Measurements from ENCODE around the gene LRRK1.

The LRRK1 gene

DNA sequence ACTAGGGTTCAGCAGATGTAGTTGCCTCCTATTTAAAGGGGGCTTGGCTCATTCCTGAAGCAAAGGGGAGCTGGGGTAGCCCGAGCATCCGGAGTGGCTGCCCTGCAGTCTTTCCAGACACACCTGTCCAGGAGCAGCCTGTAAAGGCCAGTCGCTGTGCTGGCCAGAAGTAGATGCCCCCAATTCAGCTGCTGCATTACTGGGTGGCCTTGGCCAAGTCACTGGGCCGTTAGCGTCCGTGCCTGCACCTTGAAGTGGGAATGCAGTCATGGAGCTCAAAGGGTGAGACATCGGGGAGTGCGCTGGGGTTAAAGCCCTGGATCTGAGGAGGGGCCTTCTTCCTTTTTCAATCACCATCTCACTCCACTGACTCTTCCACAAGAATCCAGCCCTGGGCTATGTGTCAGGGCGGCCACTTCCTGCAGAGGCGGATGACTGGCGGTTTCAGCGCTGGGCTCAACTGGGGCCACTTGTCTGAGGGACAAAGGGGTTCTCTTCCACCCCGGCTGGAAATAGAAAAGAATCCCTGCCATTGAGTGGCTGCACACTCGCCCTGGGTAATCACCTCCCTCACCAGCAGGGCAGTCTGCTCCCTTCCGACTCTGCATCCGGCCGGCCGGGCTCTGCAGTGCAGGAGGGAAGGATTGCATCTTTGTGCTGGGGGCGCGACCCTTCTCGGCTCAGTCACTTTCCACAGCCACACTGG is 27.7 kb upstream of the LRRK1 start:
- no peak for FAIRE-seq

DNA sequence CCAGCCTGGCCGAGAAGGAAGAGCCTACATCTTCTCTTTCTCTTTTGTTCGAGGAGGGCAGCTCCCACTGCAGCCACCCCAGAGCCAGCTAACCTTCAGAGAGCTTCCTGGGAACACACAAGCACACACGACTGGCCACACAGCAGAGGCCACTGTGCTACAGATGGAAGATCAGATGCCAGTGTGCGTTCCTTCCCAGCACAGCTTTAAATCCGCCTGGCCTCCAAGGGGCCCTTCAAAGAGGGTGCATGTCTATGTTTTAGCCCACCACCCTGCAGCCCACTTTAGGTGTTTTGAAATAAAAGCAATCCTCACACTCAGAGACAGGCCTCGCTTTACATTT is 27.2 kb upstream of the LRRK1 start:
- no peak for FAIRE-seq

DNA sequence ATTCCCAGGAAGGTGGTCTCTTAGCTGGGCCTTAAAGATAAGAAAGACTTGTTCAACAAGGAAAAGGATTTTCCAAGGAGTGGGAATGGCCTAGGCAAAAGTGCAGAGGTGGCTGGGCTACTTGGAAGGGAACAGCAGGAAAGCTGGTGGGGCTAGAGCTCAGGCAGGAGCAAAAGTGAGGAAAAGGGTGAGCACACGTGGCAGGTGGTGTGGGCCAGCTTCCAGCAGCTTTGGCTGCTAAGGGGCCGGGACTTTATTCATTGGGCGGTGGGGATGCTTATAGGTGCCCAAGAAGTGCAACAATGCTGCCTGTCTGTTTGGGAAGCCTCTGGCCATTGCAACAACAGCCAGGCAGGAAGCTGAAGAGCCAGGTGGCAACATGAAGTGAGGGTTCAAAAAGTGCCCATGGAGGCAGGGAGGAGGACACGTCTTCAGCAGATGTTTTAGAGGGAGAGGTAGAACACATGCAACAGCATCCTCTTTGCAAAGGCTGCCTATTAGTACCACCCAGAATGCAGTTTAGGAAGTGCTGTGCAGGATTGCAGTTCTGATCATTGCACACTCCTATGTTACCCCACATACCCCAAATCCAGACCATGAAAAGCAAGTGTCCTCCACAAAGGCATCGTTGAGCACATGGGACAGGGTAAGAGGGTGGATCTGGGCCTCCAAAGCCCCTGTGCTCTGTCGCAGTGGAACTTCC is 25.7 kb upstream of the LRRK1 start:
- no peak for FAIRE-seq

DNA sequence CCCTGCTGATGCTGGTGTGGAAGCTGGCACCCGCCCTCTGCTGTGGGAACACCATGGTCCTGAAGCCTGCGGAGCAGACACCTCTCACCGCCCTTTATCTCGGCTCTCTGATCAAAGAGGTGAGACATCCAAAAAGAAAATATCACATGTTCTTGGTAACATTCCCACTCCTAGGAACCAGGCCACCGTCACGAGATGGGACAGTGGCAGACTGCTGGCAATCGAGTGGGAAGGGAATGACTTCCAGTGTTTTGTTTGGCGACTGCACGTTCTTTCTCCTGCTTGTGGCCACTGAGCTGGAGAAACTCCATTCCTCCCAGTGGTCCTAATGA is 25.2 kb upstream of the LRRK1 start:
- no peak for FAIRE-seq

DNA sequence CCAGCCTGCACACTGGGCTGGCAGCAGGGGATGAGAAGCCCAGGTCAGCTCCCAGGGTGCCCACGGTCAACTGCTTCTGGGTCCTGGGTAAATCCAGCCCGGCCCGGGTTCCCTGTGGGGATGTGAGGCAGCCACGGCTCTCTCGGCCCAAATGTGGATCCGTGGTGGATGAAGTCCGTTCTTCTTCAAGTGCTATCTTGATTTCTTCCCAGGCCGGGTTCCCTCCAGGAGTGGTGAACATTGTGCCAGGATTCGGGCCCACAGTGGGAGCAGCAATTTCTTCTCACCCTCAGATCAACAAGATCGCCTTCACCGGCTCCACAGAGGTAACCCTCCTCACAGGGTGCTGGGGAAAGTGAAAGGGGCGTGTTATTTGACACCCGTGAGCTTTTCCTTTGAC is 23.4 kb upstream of the LRRK1 start:
- FAIRE-seq = no peak

DNA sequence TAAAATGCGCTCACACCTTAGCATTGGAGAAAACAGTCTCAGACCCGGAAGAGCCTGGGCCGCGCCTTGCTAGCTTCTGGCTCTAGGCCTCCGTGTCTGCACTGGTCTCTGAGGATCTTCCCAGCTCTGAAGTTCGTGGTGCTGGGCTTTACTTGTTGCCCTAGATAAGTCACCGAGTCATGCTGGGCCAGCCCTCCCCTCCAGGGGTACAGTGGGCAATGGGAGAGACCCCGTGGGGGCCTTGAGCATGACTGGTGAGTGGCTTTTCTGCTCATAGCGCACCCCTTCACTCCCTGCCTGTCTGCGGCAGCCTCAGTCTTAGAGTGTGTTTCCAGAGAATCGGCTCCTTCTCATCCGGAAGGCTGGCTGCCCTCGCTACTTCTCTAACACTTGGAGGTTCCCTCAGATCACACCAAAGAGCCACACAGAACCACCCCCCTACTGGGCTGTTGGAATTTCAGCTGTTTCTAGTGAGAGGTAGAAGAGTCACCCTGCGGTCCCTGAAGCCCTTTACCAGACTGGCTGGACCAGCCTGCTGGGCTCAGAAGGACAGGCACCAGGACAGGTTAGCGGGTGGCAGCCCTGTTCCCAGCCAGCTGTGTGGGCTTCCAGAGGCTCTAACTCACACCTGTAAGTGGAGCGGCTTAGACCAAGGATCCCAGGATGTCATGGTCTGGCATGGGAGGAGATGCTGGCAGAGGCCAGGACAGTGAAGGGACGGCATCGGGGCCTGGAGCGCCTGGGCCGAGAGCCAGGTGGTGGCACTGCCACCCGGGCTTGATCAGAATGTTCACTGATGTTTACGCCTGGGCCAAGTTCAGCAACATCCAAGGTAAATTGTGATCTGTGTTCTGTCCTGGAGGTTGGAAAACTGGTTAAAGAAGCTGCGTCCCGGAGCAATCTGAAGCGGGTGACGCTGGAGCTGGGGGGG is 21.7 kb upstream of the LRRK1 start:
- no peak for FAIRE-seq

DNA sequence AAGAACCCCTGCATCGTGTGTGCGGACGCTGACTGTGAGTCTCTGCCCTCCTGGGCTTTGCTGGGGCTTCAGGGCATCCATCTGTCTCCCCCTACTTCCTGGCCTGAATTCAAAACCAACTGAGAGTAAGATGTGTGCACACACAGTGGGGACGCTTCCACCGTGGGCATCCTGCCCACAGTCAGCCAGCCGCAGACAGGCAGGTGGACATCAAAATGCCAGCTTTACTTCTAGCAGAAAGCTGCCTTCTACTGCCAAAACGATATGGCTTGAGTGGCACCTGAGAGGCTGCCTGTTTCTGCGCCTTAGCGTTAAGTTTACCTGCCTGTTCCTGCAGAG is 21.0 kb upstream of the LRRK1 start:
- FAIRE-seq = no peak

DNA sequence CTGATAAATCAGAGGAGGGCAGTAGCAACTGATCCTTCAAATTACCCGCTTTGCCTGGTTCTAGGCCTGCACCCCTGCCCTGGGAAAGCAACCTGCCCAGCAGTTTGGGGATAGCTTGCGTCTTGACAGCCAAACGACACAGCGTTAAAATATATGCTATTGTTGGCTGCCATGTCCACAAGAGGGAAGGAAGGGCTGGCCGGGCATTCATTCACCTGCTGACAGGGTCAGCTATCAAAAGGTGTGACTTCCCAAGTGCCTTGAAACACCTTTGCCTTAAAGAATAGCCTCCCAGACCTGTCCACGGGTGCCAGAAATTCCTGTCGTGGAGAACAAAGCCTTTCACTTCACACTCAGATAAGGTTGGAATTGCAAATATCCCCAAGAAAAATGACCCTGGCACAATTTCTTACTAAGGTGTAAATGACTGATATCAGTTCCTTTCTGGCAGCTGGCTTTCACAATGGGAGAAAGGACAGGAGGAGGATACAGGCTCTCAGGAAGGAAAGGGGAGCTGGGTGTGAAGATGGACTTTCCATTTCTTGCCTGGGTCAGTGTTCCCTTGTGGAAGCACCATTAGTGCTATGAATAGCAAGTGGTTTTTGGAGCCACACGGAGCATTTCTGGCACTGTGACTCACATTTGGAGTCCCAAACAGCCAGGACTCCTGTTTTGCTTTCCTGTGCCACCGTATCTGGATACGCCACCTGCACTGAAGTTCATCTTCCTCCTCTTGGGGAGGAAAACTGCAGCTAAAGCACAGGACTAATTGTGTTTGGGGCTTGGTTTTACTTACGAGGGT is 20.3 kb upstream of the LRRK1 start:
- FAIRE-seq = no peak

DNA sequence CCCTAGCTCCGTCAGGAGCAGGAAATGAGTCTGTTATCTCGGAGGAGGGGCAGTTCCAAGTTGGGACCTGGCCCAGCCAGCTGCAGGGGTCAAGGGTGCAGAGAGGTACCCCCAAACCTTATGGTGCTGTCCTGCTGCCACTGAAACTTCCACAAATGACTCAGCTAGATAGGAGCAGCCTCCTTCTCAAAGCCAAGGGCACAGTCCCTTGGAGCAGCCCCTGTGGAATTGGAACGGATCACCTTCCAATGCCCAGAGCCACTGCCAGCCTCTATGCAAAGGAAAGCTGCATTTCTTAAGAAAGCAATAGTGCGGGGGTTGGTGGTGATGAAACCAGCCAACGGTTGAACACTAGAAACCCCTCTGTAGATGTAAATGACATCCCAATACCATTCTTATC is 19.6 kb upstream of the LRRK1 start:
- FAIRE-seq = no peak

DNA sequence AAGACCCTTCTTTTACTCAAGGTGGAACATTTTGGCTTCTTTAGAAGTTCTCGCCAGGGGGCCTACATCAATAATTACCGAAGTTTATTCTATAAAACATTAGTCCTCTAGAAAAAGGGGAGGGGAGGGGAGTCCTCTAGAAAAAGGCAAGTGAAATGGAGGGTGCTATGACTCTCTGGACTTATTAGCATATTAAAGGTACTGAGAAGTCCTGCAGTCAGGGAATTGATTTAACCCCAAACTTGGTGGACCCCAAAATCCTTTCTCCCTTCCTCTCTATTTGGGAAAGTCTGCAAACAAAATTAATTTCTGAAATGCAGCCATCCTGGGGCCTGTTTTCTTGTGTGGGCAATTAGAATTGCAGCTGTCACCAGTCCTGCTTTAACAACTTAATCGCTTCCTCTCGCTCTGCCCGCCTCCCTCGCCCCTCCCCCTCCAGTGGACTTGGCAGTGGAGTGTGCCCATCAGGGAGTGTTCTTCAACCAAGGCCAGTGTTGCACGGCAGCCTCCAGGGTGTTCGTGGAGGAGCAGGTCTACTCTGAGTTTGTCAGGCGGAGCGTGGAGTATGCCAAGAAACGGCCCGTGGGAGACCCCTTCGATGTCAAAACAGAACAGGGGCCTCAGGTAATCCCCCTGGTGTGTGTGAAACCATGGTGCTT is 18.9 kb upstream of the LRRK1 start:
- no peak for FAIRE-seq

DNA sequence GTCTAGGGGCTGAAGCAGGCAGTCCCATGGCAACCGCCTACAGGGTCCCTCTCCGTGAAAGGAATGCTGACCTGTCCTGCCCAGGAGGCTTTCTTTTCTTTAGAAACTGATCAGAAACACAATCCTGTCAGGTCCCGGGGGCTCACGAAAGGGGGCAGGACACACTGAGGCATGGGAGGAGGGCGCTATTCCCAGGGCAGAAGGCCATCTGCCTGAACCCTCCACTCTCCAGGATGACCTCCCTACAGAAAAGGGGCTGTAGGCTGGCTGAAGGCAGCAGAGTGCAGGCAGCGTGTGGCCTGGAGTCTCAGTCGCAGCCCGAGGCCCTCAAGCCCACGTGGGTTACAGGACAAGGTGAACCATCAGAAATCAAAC is 18.4 kb upstream of the LRRK1 start:
- FAIRE-seq = no peak

DNA sequence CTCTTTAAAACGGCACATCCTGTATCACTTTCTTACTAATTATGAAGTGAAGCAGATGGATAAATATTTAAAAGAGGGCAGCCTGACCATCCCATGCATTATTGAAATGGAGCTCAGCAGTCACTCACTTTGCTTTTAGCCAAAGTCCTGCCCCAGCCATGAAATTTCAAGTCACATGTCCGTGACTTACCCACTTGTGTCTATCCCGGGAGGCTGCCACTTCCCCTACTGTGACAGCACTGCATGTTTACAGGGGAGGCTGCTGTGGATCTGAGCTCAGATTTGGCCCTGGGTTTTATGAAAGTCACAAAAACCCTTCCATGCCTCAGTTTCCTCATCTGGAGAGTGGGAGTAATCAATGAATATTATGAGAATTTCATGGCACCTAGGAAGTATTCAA is 17.9 kb upstream of the LRRK1 start:
- FAIRE-seq = no peak

DNA sequence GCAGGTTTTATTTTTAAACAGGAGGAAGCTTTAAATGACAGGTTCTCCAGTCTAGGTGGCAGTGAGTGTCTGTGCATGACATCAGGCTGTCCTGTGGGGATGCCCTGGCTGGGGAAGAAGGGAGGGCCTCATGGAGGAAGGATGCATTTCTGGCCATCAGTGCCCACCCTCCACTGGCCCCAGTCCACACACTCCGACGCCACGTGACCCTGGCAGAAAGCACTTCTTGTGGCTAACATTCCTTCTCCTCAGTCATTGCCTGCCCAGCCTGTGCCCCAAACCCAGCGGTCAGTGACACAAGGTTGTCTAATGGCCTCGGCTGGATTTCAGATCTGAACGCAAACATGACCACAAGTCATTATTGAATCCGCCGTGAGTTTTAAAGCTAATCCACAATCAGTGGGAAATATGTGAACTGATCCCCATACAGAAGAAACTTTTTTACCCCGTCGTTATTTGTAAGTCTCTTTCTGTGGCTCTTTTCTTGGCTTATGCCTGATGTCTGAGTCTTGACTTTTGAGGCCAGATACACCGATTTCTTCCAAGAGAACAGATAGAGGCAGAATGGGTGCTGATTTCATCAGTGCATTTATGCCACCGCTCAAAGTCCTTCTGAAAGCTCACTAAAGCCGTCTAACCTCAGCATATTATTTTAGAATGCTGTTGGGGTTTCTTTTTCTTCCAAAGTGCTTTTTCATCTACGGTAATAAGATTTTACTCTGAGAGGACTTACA is 17.3 kb upstream of the LRRK1 start:
- no peak for FAIRE-seq

DNA sequence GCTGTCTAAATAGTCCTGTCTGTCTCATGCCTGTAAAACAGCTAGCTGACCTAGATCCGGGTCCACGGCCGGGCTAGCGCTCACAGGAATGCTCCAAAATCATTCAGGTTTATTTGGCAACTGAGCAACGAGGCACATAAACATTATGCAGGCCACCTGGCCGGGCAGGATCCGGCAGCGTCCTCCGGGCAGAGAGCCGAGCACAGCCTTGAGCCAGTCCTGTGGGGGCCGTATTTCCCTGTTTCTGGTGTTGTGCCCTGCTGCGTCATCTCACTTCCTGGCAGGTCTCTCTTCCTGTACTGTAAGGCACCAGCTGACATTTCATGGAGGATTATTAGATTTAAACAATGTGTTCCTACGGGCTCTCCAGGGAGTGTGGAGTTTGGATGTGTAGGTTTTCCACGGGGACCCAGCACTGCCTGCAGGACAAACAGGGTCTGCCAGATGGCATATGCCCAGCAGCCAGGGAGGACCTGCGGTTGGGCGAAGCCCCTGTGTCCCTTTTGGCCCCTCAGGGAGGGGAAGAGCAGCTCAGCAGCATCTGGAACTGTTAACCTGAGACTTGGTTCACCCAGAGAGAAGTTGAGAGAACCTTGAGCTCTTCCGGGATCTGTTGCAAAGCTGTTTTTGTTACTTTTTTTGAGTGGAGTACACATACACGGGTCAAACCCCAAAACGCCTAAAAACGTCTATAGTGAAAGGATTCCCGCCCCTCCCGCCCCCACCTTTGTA is 16.6 kb upstream of the LRRK1 start:
- no peak for FAIRE-seq

DNA sequence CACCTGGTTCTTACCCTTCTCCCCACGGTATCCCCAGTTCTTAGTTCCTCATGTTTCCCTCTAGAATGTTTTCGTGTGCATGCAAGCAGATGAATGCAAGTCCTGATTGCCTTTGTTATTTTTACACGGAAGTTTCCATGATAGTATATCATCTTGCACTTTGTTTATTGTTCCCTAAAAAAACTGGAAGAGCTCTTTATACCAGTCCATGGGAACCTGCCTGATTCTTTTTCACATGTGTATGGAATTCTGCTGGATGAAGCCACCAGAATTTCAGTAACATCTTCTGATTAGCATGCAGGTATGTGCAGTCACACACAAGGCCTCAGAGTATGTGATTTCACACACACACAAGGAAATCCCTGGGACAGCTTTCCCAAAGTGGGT is 16.0 kb upstream of the LRRK1 start:
- no peak for FAIRE-seq

DNA sequence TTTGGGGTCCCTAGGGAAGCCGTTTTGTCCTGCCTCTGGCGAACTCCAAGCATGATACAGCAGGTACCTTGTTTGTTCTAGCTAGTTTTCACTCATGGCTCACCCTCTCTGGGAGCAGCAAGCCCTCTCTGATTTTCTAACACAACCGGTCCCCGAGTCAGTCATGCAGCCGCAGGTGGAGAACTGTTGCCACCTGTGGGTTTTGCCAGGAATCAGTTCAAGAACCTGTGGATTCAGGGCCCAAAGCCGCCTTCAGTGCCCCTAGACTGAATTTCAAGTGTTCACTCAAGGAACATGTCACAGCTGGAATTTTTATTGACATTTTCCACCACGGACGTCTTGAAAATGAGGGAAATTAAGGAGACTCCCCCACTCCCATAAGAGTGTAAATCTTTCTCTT is 13.3 kb upstream of the LRRK1 start:
- FAIRE-seq = no peak

DNA sequence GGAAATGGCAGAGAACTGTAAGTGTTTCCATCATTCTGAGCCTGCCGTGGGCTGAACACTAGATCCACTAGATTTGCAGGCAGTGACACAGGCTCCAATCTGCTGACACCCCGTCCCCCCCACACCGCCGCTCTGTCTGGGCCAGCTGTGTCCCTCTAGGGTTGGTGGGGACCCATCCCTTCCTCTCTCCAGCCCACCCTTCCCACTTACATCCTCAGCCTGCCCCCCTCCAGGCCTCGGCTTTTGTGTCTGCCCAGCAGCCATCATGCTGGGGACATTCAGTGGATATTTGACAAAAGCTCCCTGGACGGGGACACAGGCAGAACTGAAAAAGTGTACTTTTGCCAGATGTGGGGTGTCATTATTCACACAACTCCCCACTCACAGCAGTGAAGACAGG is 10.7 kb upstream of the LRRK1 start:
- FAIRE-seq = no peak

DNA sequence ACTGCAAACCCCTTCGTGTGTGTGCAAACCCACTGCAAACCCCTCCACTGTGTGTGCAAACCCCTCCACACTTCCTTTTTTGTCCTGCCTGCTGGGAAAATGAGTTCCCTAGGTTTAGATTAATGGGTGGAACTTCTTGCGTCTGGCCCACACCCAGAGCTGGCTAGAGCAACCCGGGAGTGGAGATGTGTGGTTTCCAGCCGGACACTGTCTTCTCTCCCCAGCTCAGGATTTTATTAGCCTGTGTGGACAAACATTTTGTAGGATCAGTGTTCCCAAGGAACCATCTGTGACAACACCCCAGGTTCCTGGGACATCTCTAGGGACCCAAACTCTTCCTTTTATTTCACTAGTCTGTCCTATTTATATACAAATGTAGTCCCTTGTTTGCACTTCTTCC is 9.6 kb upstream of the LRRK1 start:
- no peak for FAIRE-seq

DNA sequence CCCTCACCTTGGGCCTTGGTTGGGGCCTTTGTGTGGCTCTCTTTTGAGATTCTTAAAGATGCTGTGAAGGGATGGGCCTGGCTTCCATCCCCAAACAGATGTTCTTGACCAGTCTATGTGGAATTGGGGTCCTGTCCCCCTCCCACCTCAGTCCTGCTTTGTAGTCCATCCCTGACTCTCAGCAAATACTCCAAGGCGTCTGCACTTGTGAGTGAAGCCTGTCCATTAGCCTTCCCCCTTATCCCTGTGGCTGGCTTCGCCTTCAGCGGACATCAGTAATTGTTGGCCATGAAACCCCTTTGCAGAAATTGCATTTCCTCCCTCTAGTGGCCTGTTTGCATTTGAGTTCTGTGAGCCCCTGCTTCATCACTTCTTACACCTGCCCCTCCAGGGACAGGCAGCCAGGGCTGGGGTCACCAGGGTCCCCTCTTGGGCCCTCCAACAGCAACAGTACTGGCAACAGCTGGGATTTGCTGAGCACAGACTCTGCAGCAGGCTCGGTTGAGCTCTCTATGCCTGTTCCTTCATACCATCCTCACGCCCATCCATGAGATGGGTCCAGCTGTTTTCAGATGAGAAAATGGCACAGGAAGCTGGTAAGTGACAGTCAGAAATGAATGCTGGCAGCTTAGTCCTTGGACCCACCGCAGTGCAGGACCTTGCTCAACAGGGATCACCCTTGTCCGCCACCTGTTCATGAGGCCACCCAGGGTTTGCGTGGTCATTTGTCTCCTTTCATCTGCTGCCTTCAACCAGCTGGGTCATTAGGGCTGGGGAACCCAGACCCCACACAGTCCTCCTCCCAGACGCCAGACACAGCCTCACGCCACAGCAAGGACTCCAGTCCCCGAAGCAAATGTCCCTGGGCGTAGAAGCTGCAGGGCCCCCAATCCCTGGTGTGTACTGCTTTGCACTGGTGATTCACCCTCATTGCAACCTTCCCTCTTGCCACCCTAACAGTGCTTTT is 8.9 kb upstream of the LRRK1 start:
- FAIRE-seq = no peak

DNA sequence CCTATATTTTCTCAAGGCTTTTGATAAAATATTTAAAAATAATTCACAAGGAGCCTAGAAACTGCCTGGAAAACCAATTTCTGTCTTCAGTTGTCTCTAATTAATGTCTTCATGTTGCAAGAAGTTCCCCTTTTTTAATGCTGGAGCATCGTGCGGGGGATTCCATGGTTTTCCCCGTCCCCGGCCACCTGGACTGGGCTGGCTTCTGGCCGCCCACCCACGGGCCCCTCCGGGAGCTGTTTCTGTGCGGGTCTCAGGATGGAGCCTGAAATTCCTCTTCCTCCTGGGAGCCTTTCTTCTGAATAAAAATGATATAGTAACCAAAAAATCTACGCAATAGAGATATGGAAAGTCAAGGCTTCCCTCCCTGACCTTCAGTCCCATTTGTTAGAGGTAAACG is 8.1 kb upstream of the LRRK1 start:
- FAIRE-seq = no peak

All from colon (tissue), 2 donors.